Lung (tissue), 12 donors: ENCODE results near the gene TERB1. TPM values are rescaled to one million over a fixed set of nuclear protein-coding genes. Genes with fewer than 3 reads are reported as not detected.

Experiments used
- ATAC-seq: fragments of 200-7000 bp; cut with Tn5 transposase; one replicate; pipeline ENCODE4 v1.9.1; 2020; ENCODE audit warnings: moderate number of reproducible peaks; ENCODE audit not compliant: insufficient read depth, low FRiP score
- DNase-seq, 3 donors: peaks; one replicate each; pipeline ENCODE4 v3.0.0-alpha.2; 2013 to 2017
- H3K27ac ChIP-seq, 2 donors: one replicate each; pipeline ENCODE4 v1.5.1; 2013; ENCODE audit warnings: mild to moderate bottlenecking in 2 of 2, moderate library complexity in 2 of 2, control low read depth in 1 of 2, inconsistent platforms in 1 of 2, low read depth in 1 of 2, low read length in 1 of 2
- H3K27me3 ChIP-seq, 3 donors: one replicate each; pipeline ENCODE4 v1.5.1; 2013; ENCODE audit warnings: low read length in 2 of 3; ENCODE audit not compliant: control insufficient read depth in 3 of 3, insufficient read depth in 3 of 3
- H3K36me3 ChIP-seq, 4 donors: one replicate each; pipeline ENCODE4 v1.5.1; 2013; ENCODE audit warnings: low read length in 4 of 4, mild to moderate bottlenecking in 1 of 4, moderate library complexity in 1 of 4; ENCODE audit not compliant: control insufficient read depth in 4 of 4, insufficient read depth in 4 of 4
- H3K4me1 ChIP-seq, 5 donors: one replicate each; pipeline ENCODE4 v1.5.1; 2013; ENCODE audit warnings: low read length in 5 of 5, mild to moderate bottlenecking in 2 of 5, moderate library complexity in 1 of 5; ENCODE audit not compliant: control insufficient read depth in 5 of 5, insufficient read depth in 5 of 5
- H3K4me3 ChIP-seq: one replicate; pipeline ENCODE4 v1.5.1; 2013; ENCODE audit warnings: mild to moderate bottlenecking, control low read depth, moderate library complexity
- H3K9ac ChIP-seq, 2 donors: one replicate each; pipeline ENCODE4 v1.5.1; 2013; ENCODE audit warnings: low read length in 2 of 2, control low read depth in 1 of 2; ENCODE audit not compliant: insufficient read depth in 1 of 2
- H3K9me3 ChIP-seq, 4 donors: one replicate each; pipeline ENCODE4 v1.5.1; 2013; ENCODE audit warnings: low read length in 3 of 4, mild to moderate bottlenecking in 1 of 4, moderate library complexity in 1 of 4; ENCODE audit not compliant: control insufficient read depth in 4 of 4, insufficient read depth in 3 of 4
- WGBS, 2 donors: extraction: QIAGEN DNeasy Blood & Tissue Kit; methylation state at CpG; one replicate each; pipeline ENCODE4 v1.1.7; 2013; 5-methylcytosine and 5-hydroxymethylcytosine counted together
- polyA plus RNA-seq, 2 donors: library from polyadenylated mRNA; stranded (reverse); fragments of 200-250 nt; gene quantifications; one replicate each; pipeline ENCODE4 v1.2.1, GENCODE V29; 2013
- total RNA-seq, 2 donors: library from RNA; depleted of rRNA in 1 of 2; stranded (reverse); fragments of >200 nt in 1 of 2; gene quantifications; one replicate each; pipeline ENCODE4 v1.2.1, GENCODE V29; 2014 to 2021
- TF ChIP-seq, protein P1 (sequence below): IDR thresholded peaks from 2 replicates; pipeline ENCODE4 v1.5.1; 2012; ENCODE audit warnings: mild to moderate bottlenecking; ENCODE audit errors: control extremely low read depth, extremely low read depth
- donor health status: control.
- donor health status: control.
- donor health status: Bipolar disorder and iron deficiency.
- donor health status: healthy.
- donor health status: DM: yes; HTN: yes; CAD: no.

TERB1 gene
- total and polyA plus RNA-seq, 4 donors: not detected

GRCh38 chr16:66786551-66786950, 14.8 kb downstream of the TERB1 start:
- no peak for ATAC-seq
- H3K27me3 ChIP-seq: peaks cover 0 to 2% (median 0%) of the 10 kb centered on the region in 3 donors
- H3K4me1 ChIP-seq: no peaks in the 10 kb centered on the region
- H3K9ac ChIP-seq: no peak overlapping the region
- TF ChIP-seq, protein P1, sequence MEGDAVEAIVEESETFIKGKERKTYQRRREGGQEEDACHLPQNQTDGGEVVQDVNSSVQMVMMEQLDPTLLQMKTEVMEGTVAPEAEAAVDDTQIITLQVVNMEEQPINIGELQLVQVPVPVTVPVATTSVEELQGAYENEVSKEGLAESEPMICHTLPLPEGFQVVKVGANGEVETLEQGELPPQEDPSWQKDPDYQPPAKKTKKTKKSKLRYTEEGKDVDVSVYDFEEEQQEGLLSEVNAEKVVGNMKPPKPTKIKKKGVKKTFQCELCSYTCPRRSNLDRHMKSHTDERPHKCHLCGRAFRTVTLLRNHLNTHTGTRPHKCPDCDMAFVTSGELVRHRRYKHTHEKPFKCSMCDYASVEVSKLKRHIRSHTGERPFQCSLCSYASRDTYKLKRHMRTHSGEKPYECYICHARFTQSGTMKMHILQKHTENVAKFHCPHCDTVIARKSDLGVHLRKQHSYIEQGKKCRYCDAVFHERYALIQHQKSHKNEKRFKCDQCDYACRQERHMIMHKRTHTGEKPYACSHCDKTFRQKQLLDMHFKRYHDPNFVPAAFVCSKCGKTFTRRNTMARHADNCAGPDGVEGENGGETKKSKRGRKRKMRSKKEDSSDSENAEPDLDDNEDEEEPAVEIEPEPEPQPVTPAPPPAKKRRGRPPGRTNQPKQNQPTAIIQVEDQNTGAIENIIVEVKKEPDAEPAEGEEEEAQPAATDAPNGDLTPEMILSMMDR: no peak
- H3K36me3 ChIP-seq: no peaks in the 10 kb centered on the region
- no peak overlapping the region for H3K27ac ChIP-seq
- DNase-seq: no peak
- WGBS, 2 donors: 96% methylated on average over 3 of the region's 3 CpGs
- no peak overlapping the region for H3K4me3 ChIP-seq
- no peaks in the 10 kb centered on the region for H3K9me3 ChIP-seq

DNA sequence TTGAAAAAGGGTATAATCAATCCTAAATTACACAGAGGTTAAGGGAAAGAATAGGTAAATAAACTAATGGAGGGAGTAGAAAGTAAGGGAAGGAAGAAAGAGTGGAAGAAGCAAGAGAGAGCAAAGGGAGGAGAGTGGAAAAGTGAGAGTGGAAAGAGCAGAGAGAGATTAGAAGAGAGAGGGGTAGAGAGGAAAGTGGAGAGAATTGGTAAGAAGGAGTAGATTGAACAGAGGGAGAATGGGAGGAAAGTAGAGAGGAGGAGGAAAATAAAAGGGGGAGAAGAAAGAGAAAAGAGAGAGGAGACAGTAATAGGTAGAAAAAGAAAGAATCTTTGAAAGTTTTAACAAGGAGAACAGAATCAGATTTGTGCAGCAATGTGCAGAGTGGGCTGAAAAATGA, 24.9 kb downstream of the TERB1 start:
- Histone ChIP-seq H3K9me3 (no peaks in the 10 kb centered on the region), H3K27ac (no peak overlapping the region), H3K4me3 (no peak overlapping the region), H3K4me1 (no peaks in the 10 kb centered on the region), H3K9ac (no peak overlapping the region), H3K27me3 (no peaks in the 10 kb centered on the region), H3K36me3 (no peaks in the 10 kb centered on the region)
- TF ChIP-seq, protein P1: no peak
- DNase-seq (no peak), ATAC-seq (no peak)

DNA sequence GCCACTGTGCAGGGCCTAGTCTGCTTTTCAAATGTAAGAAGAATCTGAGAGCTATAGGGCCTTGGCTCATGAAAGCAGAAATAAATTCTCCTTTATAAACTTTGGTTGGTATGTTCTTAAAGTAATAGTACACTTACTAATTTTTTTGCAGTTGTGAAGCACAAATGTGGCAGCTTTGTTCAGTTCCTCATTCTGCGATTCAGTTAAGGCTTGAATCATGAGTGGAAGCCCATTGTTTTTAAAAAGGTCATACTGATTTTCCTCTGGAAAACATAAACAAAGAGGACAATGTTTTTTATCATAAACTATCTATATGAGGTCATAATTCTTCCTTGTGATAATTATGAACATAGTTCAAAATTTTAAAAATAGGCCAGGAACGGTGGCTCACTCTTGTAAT, 26.4 kb downstream of the TERB1 start:
- no peak overlapping the region for H3K27ac ChIP-seq
- H3K9ac ChIP-seq: no peak overlapping the region
- H3K9me3 ChIP-seq: no peaks in the 10 kb centered on the region
- no peaks in the 10 kb centered on the region for H3K4me1 ChIP-seq
- WGBS, 2 donors: 64 to 65% methylated on average over 2 of the region's 2 CpGs
- no peak overlapping the region for H3K4me3 ChIP-seq
- TF ChIP-seq, protein P1: no peak
- ATAC-seq (no peak), DNase-seq (no peak)
- H3K36me3 ChIP-seq: no peaks in the 10 kb centered on the region
- H3K27me3 ChIP-seq: no peaks in the 10 kb centered on the region

DNA sequence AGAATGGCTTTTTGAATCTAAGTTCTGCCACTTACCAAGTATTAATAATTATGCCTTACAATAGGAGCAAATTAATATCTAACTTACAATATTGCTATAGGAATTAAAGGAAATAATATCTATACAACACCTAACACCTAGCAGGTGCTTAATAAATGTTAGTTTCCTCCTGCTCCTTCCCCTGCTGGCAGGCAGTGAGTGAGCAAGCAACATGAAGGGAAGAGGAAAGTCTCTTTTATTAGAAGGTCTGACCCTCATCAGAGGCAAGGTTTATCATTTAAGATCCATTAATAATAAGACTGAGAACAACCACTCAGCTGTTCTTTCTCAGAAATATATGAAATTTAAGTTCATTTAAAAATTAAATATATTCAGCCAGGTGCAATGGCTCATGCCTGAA, 43.3 kb downstream of the TERB1 start:
- Histone ChIP-seq H3K27ac (no peak overlapping the region), H3K27me3 (peaks cover 0 to 2% (median 0%) of the 10 kb centered on the region in 3 donors), H3K4me1 (no peaks in the 10 kb centered on the region), H3K4me3 (no peak overlapping the region), H3K36me3 (no peaks in the 10 kb centered on the region), H3K9ac (no peak overlapping the region), H3K9me3 (no peaks in the 10 kb centered on the region)
- DNase-seq (no peak), ATAC-seq (no peak)
- TF ChIP-seq, protein P1: no peak
